ENCODE data around the gene STEAP2. TPM values are rescaled to one million over a fixed set of nuclear protein-coding genes. Genes with fewer than 3 reads are reported as not detected.
"Not testable (repeated sequence)": the region's sequence is repeated elsewhere in the genome, so short reads cannot be mapped to it uniquely, and the experiment has no call there.

Gene STEAP2
- total RNA-seq, 2 experiments from 2014 or later: not detected

DNA sequence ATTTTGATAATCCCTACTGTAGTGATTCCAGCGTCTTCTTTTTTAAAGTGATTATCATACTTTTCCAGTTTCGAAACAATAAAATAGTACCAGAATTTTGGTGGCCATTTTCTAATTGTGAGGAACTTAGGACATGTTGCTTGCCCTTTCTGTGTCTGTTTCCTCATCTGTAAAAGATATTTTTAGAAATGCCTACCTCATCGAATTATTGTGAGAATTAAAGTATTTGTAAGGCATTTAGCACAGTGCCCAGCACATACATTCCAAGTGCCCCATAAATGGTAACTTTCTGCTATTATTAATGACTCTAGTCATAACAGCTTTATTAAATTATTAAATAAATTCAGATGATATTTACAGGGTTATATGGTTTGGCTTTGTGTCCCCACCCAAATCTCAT lies 37.2 kb downstream of the STEAP2 start:
- Mint-ChIP-seq H3K36me3 (no peaks in the 10 kb centered on the region), H3K9me3 (no peaks in the 10 kb centered on the region), H3K4me3 (no peak overlapping the region), H3K27ac (no peak overlapping the region), H3K27me3 (peaks cover 42% of the 10 kb centered on the region), H3K4me1 (peaks cover 20% of the 10 kb centered on the region)
- POLR2A ChIA-PET: no interaction called here
- DNase-seq: no peak
- no peak for ATAC-seq (ENCODE audit: low read depth)

DNA sequence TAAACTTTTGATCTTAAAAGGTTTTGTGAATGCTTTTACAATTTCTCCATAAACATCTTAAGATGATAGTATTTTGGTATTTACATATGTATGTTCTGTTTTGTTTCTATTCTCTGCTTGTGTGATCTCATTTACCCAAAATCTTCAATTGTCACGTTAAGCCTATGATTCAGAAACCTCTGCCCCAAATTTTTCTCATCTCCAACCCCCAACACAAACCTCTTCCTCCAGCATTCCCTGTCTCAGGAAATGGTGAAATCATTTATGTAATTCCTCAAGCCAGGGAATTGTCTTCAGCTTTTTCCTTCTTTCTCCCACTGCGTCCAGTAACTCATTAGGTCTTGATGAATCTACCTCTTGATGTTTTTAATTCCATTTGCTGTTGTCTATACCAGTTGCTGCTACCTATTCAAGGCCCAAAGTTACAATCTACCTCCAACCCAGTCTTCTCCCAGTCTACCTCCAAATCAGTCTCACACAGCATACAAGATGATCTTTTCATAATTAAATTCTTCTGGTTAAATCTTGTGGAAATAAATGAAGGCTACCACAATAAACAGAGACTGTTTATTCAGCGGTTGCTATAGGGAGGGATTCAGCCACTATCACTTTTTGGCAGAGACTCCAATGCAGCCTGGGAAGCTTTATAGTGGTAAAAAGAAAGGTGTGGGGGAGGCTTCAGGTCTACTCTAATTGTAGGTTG lies 39.2 kb downstream of the STEAP2 start:
- H3K9me3 Mint-ChIP-seq: peaks cover 1% of the 10 kb centered on the region
- ATAC-seq (ENCODE audit: low read depth) (no peak), DNase-seq (no peak)
- peaks cover 33% of the 10 kb centered on the region for H3K27me3 Mint-ChIP-seq
- H3K4me3 Mint-ChIP-seq: no peak overlapping the region
- peaks cover 6% of the 10 kb centered on the region for H3K4me1 Mint-ChIP-seq
- POLR2A ChIA-PET: no interaction called here
- no peaks in the 10 kb centered on the region for H3K36me3 Mint-ChIP-seq
- H3K27ac Mint-ChIP-seq: no peak overlapping the region

GRCh38 chr7:90251304-90251635 lies 39.7 kb downstream of the STEAP2 start:
- no peaks in the 10 kb centered on the region for H3K36me3 Mint-ChIP-seq
- H3K4me3 Mint-ChIP-seq: no peak overlapping the region
- H3K27ac Mint-ChIP-seq: no peak overlapping the region
- DNase-seq: no peak
- ATAC-seq (ENCODE audit: low read depth): no peak
- POLR2A ChIA-PET: no interaction called here
- peaks cover 1% of the 10 kb centered on the region for H3K9me3 Mint-ChIP-seq
- peaks cover 32% of the 10 kb centered on the region for H3K27me3 Mint-ChIP-seq
- peaks cover under 1% of the 10 kb centered on the region for H3K4me1 Mint-ChIP-seq

DNA sequence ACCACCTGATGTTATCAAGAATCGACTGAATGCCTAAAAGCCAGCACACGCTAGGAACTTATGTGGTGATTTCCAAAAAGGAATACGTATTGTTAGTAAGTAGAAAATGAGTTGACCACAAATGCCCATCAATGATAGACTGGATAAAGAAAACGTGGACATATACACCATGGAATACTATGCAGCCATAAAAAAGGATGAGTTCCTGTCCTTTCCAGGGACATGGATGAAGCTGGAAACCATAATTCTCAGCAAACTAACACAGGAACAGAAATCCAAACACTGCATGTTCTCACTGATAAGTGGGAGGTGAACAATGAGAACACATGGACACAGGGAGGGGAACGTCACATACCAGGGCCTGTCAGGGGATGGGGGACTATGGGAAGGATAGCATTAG lies 44.5 kb downstream of the STEAP2 start:
- H3K36me3 Mint-ChIP-seq; ATAC-seq (ENCODE audit: low read depth); H3K27ac Mint-ChIP-seq; H3K4me3 Mint-ChIP-seq; H3K9me3 Mint-ChIP-seq; H3K4me1 Mint-ChIP-seq; DNase-seq; POLR2A ChIA-PET: not testable (repeated sequence)
- peaks cover 21% of the 10 kb centered on the region for H3K27me3 Mint-ChIP-seq

GRCh38 chr7:90256778-90257177 lies 45.2 kb downstream of the STEAP2 start:
- ATAC-seq (ENCODE audit: low read depth) (no peak), DNase-seq (no peak)
- Mint-ChIP-seq H3K27ac (no peak overlapping the region), H3K36me3 (no peaks in the 10 kb centered on the region), H3K9me3 (peaks cover 1% of the 10 kb centered on the region), H3K27me3 (peaks cover 21% of the 10 kb centered on the region), H3K4me3 (no peak overlapping the region), H3K4me1 (no peaks in the 10 kb centered on the region)
- POLR2A ChIA-PET: no interaction called here

DNA sequence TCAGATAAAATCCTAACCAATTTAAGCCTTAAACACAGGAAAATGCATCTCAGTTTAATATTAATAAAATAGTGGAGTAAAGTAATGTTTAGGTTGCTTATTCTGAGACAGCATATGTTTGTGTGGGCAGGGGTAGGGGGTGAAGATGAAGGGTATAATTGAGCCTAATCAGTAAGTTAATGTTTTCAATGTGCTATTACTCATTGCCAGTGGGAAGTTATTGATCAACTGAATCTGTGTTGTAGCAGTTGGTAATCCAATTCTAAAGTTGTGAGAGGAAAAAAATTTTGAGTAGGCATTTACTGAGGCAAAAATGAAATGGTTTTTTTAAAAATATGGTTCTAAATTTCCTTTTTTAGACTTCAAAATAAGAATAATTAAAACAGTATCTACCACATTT lies 49.9 kb downstream of the STEAP2 start:
- Mint-ChIP-seq H3K4me1 (no peaks in the 10 kb centered on the region), H3K27ac (no peak overlapping the region), H3K9me3 (no peaks in the 10 kb centered on the region), H3K36me3 (no peaks in the 10 kb centered on the region), H3K4me3 (no peak overlapping the region), H3K27me3 (peaks cover 11% of the 10 kb centered on the region)
- POLR2A ChIA-PET: no interaction called here
- DNase-seq (no peak), ATAC-seq (ENCODE audit: low read depth) (no peak)

DNA sequence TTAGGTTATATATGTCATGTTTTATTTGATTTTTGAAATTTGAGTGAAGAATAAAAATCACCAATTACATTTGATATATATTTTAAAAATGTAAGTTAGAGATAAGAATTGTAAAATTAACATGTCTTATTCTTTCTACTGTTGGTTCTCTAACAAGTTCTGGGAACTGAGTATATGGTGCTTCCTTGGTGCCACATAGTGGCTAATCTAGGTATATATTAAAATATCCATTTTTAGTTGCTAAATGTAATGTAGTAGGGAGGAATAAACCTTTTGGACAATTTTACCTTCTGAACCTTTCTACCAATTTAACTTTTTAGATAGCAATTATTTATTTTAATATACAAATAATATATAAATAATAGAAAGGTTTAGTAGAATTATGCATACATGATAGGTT lies 50.9 kb downstream of the STEAP2 start:
- POLR2A ChIA-PET: no interaction called here
- Mint-ChIP-seq H3K4me3 (no peak overlapping the region), H3K27me3 (peaks cover 11% of the 10 kb centered on the region), H3K36me3 (no peaks in the 10 kb centered on the region), H3K9me3 (no peaks in the 10 kb centered on the region), H3K4me1 (no peaks in the 10 kb centered on the region), H3K27ac (no peak overlapping the region)
- DNase-seq: no peak
- no peak for ATAC-seq (ENCODE audit: low read depth)

GRCh38 chr7:90266808-90267207 lies 55.3 kb downstream of the STEAP2 start:
- no peak for ATAC-seq (ENCODE audit: low read depth)
- POLR2A ChIA-PET: no interaction called here
- Mint-ChIP-seq H3K27me3 (peaks cover 6% of the 10 kb centered on the region), H3K36me3 (no peaks in the 10 kb centered on the region), H3K27ac (no peak overlapping the region), H3K9me3 (no peaks in the 10 kb centered on the region), H3K4me3 (no peak overlapping the region), H3K4me1 (no peaks in the 10 kb centered on the region)
- DNase-seq: no peak

DNA sequence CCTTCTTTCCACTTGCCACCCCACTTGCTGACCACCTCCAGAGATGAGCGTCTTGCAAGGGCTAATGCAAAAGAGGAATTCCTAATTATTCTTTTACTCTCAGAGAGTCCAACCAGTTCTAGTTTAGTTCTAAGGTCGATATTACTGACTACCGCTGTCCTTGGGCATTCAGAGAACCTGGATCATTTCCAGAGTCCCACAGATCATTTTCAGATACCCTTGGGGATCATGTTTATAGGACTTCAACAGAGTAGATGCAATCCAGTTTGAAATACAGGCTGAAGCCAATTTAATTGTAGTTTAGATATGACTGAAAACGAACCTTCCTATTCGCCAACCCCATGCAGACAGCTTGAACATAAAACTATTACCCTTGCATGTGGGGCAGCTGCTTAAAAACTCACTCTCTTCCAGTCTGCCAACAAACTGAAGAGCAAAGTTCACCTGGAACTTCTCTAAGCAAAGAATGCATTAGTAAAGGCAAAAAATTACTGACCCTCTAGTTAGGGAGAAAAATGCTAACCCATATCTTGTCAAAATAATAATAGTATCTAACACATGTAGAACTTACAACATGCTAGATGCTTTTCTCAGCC lies 55.8 kb downstream of the STEAP2 start:
- Mint-ChIP-seq H3K27ac (no peak overlapping the region), H3K27me3 (peaks cover 6% of the 10 kb centered on the region), H3K36me3 (no peaks in the 10 kb centered on the region), H3K9me3 (no peaks in the 10 kb centered on the region), H3K4me1 (no peaks in the 10 kb centered on the region), H3K4me3 (no peak overlapping the region)
- DNase-seq (no peak), ATAC-seq (ENCODE audit: low read depth) (no peak)
- POLR2A ChIA-PET: no interaction called here

GRCh38 chr7:90269163-90269562 lies 57.6 kb downstream of the STEAP2 start:
- Mint-ChIP-seq H3K4me3 (no peak overlapping the region), H3K36me3 (no peaks in the 10 kb centered on the region), H3K27ac (no peak overlapping the region), H3K27me3 (peaks cover 9% of the 10 kb centered on the region), H3K4me1 (no peaks in the 10 kb centered on the region), H3K9me3 (no peaks in the 10 kb centered on the region)
- ATAC-seq (ENCODE audit: low read depth) (no peak), DNase-seq (no peak)
- POLR2A ChIA-PET: no interaction called here

DNA sequence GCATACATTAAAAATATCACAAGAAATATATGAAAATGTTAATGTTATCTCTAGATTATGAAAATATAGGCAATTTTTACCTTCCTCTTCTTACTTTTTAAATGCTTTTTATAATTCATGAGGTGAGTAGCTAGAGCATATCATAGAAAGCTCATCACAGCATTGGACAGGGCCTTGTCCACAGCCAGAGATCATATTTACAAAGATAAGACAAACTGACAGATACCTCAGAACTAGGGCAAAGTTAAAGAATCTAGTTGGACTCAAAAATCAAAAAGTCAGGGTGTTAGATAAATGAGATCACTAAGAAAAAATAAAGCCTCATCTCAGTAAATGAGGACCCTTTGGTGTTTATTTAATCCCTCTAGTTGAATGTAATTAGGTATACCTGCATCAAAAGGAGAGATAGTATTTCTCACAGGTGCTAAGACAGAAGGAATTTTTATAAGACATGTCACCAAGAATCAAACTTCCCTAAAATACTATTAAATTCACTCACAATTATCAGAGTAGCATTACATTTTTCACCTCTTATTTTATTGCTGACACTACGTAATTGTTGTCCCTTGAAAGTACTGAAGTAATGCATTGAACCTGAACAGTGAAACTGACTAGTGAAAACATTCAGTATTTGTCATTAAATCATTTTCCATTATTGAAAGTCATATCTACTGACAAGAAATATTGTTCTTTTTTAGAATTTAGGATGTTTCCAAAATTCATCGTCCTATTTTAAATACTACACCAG lies 59.1 kb downstream of the STEAP2 start:
- DNase-seq: no peak
- H3K27me3 Mint-ChIP-seq: peaks cover 13% of the 10 kb centered on the region
- H3K4me1 Mint-ChIP-seq: no peaks in the 10 kb centered on the region
- H3K4me3 Mint-ChIP-seq: no peak overlapping the region
- no peaks in the 10 kb centered on the region for H3K9me3 Mint-ChIP-seq
- no peak for ATAC-seq (ENCODE audit: low read depth)
- H3K27ac Mint-ChIP-seq: no peak overlapping the region
- POLR2A ChIA-PET: no interaction called here
- H3K36me3 Mint-ChIP-seq: no peaks in the 10 kb centered on the region

- Mint-ChIP-seq H3K36me3 (no peaks in the 10 kb centered on the region), H3K4me3 (no peak overlapping the region), H3K9me3 (no peaks in the 10 kb centered on the region), H3K4me1 (no peaks in the 10 kb centered on the region), H3K27ac (no peak overlapping the region), H3K27me3 (peaks cover 13% of the 10 kb centered on the region)
- POLR2A ChIA-PET: no interaction called here
- no peak for DNase-seq
- no peak for ATAC-seq (ENCODE audit: low read depth)
Observed at GRCh38 chr7:90271753-90272152, 60.2 kb downstream of the STEAP2 start.

GRCh38 chr7:90272242-90272641 lies 60.7 kb downstream of the STEAP2 start:
- H3K27ac Mint-ChIP-seq: no peak overlapping the region
- ATAC-seq (ENCODE audit: low read depth) (no peak), DNase-seq (no peak)
- H3K9me3 Mint-ChIP-seq: no peaks in the 10 kb centered on the region
- H3K27me3 Mint-ChIP-seq: peaks cover 13% of the 10 kb centered on the region
- no peak overlapping the region for H3K4me3 Mint-ChIP-seq
- H3K4me1 Mint-ChIP-seq: no peaks in the 10 kb centered on the region
- H3K36me3 Mint-ChIP-seq: no peaks in the 10 kb centered on the region
- POLR2A ChIA-PET: no interaction called here

GRCh38 chr7:90274161-90274560 lies 62.6 kb downstream of the STEAP2 start:
- no peaks in the 10 kb centered on the region for H3K9me3 Mint-ChIP-seq
- H3K27me3 Mint-ChIP-seq: peaks cover 13% of the 10 kb centered on the region
- no peaks in the 10 kb centered on the region for H3K4me1 Mint-ChIP-seq
- DNase-seq (no peak), ATAC-seq (ENCODE audit: low read depth) (no peak)
- no peak overlapping the region for H3K4me3 Mint-ChIP-seq
- no peak overlapping the region for H3K27ac Mint-ChIP-seq
- no peaks in the 10 kb centered on the region for H3K36me3 Mint-ChIP-seq
- POLR2A ChIA-PET: no interaction called here
